Islet precursor cell (in vitro differentiated cells): ENCODE measurements around the gene AQP2.
A peak's percentile ranks its signal among the peaks of the same experiment; 100 is the strongest.

Source experiments
- DNase-seq: peaks from one replicate; pipeline ENCODE4 v3.0.0-alpha.2; 2018

Gene AQP2

DNA sequence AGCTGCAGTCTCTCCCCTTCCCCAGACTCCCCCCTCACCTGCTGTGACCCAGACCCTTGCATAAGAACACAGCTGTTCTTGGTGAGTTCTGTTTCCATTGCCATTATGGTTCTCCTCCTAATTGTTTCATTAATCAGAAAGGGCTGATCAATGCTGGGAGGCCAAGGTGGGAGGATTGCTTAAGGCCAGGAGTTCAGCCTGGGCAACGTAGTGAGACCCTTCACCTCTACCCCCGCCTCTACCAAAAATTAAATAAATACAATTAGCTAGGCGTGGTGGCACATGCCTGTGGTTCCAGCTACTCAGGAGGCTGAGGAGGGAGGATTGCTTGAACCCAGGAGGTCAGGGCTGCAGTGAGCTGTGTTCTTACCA, 29.6 kb upstream of the AQP2 start:
- DNase-seq: no peak

DNA sequence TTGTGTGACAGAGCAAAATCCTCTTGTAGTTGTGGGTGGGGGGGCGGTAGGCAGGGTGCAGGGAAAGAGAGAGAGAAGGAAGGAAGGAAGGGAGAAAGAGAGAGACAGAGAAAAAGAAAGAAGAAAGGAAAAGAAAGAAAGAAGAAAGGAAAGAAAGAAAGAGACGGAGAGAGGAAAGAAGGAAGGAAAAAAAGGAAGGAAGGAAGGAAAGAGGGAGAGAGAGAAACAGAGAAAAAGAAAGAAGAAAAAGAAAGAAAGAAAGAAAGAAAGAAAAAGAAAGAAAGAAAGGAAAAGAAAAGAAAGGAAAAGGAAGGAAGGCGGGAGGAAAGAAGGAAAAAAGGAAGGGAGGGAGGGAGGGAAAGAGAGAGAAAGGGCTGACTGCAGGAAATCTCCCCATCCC, 29.2 kb upstream of the AQP2 start:
- no peak for DNase-seq

DNA sequence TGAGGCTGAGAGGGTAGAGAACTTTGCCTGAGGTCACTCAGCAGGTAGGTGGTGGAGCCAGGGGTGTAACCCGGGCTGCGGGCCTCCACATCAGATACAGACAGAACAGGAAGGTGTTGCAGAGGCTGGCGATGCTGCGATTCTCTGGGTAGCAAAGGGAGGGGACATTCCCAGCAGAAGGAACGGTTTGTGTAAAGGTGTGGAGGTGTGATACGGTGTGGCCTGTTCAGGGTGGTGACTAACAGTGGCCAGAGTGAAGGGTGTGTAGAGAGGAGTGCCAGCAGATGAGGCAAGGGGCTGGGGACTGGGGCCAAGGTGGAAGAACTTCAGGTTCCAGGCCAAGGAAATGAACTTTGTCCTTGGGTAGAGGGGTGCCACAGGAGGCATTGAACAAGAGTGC, 28.6 kb upstream of the AQP2 start:
- peak; percentile 41 for DNase-seq

DNA sequence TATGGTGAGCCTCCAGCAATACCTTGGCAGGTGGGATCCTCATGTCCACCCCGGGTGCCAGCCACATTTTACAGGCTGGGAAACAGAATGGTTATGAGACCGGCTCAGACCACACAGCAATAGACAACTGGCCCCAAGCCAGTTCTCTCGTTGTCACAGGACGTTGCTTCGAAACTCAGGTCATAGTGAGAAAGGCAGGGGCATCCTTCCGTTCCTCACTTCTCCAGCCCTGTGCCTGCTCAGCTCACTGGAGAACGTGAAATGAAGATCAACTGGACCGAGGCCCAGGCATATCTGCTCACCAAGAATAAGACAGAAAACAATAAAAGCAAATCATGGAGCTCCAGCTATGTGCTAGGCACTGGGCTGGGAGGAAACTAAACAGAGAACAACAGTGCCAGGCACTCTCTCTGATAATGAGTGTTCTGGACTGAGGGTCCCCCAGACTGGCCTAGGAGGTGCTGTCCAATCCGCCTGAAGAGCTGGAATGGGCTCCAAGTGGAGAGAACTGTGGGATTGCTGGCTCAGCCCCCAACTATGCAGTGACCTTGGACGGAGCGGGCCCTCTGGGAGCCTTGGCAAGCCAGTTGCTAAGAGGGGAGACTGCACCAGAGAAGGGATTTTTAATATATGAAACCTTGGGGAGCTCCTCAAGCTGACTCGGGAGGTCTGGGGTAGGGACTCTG, 28.0 kb upstream of the AQP2 start:
- peak; percentile 55 for DNase-seq

DNA sequence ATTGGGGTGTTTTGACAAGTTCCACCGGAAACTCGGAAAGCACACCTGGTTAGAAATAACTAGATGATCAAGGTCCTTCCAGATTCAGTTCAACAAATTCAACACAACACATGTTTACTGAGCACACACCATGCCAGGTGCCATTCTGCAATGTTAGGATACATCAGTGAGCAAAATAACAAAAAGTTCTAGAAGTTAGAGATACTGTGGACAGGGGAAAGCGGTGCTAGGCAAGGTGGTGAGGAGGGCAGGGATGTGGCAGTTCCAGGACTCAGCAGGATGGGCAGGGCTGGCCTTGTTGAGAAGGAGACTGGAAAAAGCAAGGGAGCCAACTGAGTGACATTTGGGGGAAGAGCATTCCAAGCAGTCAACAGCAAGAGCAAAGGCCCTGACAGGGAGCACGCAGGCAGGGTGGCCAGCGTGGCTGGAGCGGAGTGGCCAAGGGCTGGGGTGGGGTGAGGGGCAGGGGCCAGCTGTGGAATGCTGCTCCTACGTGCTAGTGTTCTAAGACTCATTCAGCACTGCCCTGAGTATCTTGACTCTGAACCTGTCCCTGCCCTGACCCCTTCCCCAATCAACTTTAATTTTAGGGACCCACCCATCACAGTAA, 27.4 kb upstream of the AQP2 start:
- peak; percentile 54 for DNase-seq

DNA sequence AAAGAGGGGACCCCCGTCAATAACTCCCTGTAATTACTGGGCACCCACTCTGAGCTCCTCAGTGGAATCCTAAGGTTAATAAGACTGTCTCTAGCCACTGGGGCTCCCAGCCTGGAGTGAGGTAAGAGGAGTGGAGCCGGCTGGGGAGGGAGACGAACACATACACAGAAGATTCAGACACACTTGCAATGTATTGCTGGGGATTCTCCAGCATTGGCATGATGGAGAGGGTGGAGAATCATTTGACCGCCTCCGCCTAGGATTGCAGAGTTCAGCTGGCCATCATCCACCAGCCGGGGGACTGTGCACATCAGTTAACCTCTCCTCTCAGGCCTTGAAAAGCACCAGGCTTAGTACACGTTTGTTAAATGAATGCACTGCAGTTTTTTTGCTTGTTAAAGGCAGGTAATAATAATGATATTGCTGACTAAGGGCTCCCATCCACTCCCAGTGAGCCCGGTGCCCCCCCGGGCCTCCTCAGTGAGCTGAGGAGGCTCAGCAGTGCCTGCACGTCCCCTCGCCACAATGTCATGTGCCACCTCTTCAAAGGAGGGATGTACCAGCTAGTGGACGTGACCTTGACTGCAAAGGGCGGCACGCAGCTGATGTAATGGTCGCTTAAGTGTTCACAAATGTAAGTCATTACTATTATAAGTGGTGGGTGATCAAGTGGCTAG, 26.5 kb upstream of the AQP2 start:
- no peak for DNase-seq

DNA sequence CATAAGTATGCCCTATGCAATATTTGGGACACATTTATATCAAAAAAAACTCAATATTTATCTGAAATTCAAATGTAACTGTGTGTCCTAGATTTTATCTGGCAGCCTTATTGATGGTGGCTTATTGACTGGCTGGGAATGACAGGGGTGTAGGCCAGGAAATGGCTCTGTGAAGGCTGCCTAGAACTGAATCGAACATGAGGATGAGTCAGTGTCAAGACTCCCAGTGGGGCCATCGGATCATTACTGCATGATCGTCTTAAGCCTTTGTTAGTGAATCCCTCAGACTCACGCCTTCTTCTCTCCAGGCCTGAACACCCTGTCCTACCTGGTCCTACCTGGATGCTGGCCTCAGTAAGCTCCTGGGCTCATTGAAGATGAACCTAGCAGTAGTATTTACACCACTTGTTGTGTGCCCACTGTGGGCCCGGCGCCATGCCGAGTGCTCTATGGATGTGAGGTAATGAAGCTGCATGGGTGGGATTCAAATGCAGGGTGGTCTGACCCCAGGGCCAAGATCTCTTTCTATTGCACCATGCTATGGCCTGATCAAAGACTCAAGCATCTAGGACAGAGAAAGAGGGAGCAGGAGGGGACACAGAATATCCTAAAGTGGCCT, 25.8 kb upstream of the AQP2 start:
- no peak for DNase-seq

DNA sequence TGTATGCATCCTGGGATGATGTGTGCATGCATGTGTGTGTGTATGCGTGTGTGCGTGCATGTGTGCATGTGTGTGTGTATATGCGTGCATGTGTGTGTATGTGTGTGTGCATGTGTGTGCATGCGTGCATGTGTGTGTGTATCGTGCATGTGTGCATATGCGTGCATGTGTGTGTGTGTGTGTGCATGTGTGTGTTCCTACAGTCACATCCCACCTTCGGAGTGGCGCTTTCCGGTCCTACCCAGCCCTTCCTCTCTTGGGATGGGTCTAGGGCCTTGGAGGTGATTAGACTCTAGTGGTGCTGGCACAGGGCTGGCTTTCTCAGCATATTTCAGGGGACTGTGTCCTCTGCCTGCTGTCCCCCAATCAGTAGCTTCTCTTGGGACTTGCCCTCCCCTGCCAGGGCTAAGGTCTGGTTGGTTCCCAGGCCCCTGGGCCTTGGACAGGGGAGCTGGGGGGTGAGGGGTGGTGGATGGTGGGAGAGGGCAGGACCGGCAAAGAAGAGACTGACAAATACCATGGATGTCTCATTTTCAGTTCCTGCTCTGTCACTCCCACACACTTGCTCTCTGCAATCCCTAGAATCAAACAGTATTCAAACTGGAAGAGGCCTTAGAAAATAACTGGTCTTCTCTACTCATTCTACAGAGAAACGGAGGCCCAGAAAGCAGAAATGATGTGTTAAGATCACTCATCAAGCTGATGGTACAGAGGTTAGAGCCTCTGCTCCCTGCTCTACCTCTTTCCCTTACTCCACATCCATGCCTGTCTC, 24.9 kb upstream of the AQP2 start:
- no peak for DNase-seq

DNA sequence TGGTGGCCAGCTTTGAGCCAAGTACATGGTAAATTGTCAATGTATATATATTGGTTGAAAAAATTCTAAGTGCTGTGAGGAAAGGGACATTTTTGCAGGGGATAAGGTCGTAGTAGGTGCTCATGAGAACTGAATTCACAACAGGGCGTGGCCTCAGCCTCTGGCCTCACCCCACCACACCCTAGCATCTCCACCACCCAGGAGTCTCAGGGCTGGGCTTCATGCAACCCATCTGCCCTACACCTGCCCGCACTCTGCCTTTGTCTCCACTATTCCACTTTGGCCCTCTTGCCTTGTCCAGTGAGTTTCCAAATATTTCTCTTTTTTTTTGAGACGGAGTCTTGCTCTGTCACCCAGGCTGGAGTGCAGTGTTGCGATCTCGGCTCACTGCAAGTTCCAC, 22.1 kb upstream of the AQP2 start:
- DNase-seq: no peak

DNA sequence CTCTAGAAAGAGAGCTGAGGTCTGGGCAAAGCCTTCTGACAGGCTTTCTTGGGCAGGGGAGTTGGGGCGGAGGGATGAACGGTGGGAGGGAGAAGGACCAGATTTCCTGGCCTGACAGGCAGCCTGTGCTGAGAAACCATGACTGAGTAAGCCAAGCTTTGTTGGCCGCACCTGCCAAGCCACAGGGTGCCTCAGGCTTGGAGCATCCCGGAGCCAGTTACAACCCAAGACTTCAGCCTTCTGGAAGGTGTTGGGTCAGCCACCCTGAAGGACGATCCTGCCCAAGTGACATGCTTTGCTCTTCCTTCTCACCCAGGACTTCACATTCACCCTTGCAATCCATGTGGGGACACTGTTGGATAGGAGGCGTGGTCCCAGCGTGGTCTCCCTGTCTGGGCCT, 21.0 kb upstream of the AQP2 start:
- DNase-seq: no peak

DNA sequence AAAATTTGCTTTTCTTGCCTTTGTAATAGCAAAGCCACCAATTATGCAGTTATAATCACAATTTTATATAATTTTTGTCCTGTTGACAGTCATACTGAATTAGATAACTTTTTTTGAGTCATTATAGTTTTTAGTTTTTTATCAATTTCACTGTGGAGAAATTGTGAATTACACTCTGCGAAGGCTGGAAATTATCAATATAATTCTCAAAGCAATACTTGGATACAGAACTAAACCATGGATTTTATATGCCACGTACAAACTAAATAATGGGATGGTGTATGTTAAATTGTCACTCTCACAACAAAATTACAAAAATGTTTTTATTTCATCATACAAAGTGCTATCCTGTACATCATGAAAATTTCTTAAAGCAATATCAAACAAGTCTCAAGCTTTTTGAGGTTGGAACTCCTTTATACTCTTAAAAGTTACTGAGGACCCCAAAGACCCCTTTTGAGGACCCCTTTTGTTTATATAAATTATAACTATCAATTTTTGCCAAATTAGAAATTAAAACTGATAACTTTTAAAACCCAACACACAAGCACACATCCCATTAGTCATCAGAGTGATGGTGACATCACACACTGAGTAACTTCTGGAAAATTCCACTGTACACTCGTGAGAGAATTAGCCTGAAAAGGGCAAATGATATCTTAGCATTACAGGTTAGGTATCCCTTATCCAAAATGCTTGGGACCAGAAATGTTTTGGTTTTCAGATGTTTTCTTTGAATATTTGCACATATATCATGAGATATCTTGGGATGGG, 19.8 kb upstream of the AQP2 start:
- no peak for DNase-seq

DNA sequence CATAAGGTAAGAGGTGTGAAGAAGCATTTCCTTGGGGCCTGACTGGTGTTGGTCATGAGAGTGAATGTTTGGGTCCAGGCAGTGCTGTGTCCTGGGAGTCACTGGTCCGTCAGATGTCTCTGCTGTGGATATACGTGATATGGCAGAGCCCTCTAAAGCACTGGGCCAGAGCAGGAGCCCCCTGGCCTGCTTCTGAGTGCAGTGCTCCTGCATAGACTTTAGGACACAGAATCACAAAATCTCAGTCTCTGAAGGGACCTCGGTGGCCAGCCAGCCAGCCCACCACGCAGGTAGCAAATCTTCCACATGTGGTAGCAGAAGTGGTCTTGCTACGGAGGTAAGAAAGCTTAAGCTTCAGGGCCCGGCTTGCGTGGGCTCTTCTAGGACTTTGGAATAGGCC, 18.5 kb upstream of the AQP2 start:
- DNase-seq: peak; percentile 42

DNA sequence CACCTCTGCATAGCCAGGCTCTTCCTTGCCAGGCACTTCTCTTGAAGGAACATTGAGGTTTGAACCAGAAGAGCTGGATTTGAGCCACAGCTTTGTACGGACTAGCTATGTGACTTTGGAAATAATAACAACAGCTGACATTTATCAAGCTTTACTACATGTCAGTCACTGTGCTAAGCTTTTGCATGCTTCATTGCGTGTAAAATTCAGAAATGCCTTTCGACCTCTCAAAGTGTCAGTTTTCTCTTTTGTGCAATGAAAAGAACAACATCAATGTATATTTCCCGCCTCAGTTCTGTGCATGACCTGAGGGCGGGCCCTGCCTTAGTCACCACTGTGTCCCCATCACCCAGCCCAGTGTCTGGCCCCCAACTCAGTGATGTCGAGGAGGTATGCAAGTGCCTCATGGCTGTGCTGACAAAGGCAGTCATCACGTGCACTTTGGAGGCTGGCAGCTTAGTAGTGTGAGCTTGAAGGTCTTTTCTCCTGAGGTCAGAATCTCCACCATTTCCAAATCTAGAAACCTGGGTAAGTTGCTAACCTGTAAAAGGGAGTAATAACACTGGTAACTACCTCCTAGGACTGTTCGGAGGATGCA, 17.9 kb upstream of the AQP2 start:
- peak; percentile 61 for DNase-seq

DNA sequence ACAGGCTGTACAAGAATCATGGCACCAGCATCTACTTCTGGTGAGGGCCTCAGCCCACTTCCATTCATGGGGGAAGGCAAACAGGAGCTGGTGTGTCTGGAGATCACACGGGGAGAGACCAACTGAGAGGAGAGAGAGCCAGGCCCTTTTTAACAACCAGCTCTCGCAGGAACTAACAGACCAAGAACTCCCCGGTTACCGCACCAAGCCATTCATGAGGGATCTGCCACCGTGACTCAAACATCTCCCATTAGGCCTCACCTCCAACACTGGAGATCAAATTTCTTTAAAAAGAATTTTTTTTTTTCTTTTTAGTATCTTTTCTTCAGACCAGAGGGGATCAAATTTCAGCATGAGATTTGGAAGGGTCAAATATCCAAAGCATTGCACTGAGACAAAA, 16.7 kb upstream of the AQP2 start:
- peak; percentile 43 for DNase-seq

DNA sequence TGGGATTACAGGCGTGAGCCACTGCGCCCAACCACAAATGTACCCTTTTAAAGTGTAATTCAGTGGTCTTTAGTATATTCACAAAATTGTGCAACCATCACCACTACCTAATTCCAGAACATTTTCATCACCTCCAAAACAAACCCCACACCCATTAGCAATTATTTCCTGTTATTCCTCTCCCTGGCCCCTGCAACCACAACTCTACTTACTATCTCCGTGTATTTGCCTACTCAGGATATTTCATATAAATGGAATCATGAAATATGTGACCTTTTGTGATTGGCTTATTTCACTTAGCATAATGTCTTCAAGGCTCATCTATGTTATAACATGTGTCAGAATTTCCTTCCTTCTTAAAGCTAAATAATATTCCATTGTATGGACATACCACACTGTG, 16.0 kb upstream of the AQP2 start:
- DNase-seq: no peak

DNA sequence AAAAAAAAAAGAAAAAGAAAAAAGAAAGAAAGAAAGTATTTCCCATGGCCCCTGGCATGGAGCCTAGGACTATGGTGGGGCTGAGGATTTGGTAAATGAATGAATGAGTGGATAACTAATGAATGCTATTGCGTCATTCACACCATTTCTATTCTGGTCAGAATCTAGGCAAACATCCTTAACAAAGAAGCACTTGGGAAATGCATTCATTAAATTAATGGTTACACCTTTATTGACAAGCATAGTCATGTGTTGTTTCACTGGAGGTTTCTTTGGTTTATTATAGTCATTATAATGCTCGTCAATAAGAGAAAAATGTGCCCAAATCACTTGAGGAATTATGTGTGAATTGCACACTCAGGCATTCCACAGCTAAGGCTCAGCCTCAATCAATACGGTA, 13.6 kb upstream of the AQP2 start:
- DNase-seq: no peak

DNA sequence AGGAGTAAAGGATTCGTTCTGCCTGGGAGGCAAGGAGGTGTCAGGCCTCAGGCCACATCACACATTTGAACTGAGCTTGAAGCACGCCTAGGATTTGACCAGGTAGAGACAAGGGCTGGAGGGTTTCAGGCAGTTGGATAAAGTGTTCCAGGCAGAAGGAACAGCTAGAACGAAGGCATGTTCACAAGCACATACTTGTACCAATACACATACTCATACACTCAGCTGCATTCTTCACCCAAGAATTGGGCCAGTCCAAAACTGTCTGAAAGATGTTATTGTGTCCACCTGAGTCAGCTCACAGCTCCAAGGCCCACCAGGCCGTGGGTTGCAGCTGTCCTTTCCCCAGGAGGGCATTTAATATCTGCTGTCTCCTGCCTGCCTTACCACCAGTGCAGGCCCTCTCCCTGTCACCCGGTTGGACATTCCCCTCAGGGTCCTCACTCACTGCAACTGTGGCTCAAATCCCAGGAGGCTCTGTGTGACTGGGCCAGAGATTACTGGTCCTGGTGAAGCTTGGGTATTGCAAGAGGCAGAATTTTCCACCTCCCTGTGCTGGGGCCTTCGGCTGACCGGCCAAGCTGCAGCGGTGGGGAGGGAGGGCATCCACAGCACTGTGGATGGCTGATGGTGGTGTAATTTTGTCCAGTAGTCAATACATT, 12.8 kb upstream of the AQP2 start:
- no peak for DNase-seq

DNA sequence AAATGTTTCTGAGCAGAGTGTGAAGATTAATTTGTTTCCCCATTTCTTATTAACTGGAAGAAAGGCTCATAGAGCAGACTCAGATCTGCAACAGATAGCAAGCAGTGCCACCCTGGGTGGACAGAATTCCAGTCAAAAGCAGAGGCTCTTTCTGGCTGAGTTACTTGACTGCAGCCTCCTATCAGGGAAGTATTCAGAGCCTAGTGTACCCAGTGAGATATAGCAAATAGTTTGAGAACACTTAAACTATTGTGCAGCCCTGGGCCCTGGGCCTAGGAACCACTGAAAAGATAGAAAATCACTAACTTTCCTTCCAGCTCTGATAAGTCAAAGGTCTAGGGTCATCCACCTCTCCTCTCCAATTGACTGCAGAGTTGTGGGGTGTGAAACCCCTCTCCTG, 11.2 kb upstream of the AQP2 start:
- DNase-seq: no peak

DNA sequence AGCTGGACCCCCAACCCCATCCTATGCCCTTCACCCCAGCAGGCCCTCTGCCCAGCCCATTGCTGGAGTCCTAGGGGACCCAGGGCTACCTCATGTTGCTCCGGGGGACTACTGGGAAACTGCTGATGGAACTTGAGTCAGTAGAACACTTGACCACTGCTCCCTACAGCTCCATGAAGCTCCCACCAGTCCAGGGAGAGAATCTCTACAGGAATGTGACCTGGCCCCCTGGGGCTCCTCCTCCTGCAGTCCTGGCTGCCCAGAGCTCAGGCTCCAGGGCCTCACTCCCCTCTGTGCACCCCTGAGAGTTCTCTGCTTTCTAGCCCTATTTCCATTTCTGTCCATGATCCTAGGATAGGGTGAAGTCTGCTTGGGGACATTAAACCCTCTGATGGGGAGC, 10.8 kb upstream of the AQP2 start:
- no peak for DNase-seq

DNA sequence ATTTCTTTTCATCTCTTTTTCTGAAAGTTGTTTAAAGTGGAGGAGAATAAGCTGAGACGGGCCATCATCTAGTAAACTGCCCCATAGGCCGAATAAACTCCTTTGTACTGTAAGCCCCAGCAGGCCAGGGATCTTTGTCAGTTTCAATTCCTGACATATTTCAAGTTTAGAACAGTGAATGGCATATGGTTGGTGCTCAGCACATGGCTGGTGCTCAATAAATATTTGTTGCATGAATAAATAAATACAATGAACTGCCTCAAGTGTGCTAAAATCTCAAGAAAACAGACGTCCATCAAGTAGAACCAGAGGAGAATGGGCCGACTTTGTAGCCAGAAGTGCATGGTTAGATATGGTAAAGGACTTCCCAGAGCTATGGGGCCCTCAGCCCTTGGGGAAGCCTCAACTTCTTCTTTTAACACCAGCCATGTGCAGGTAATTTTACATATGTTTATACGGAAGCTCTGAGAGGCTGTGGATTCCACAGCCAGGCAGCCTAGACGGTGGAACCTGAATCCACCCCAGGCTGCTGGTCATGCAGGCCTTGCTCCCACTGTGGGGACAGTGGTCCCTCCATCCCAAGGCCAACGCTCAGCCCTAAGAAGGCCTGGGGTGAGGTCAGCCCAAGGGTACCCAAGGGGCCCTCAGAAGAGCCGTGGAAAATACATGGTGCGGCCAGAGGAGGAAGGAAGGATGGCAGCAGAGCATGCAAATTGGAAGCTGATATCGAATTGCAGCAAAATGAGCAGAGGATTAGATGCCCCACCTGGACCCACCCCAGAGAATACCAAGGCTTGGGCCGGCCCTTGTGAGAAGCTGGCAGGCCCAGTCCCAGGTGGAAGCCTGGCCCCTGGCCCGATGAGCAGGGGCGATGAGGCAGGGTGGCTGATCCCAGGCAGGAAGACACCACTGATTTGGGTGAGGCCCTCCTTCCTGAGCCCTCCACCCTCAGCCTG, 8.7 kb upstream of the AQP2 start:
- DNase-seq: no peak
